CD14-positive monocyte (primary cell): Measurements from ENCODE around the gene SBF2. TPM values are rescaled to one million over a fixed set of nuclear protein-coding genes. Genes with fewer than 3 reads are reported as not detected.
A peak's percentile ranks its signal among the peaks of the same experiment; 100 is the strongest.

Experiments used
- DNase-seq, 3 donors: peaks; one replicate each; pipeline ENCODE4 v3.0.0-alpha.2; 2011 to 2022
- H2AFZ ChIP-seq: 2 replicates; pipeline ENCODE4 v1.6.0; 2012; ENCODE audit warnings: mild to moderate bottlenecking, low read depth, low read length, inconsistent platforms; ENCODE audit not compliant: insufficient read depth, poor library complexity, severe bottlenecking
- H3K27ac ChIP-seq, 2 donors: 1 replicate in 1 of 2; 2 replicates in 1 of 2; pipeline ENCODE4 v1.5.1; 2012 to 2013; ENCODE audit warnings: low read length in 2 of 2, control low read depth in 1 of 2, inconsistent platforms in 1 of 2, low read depth in 1 of 2, mild to moderate bottlenecking in 1 of 2
- H3K27me3 ChIP-seq, 2 donors: one replicate each; pipeline versions ENCODE4 v1.6.0 to v1.6.1; 2011 to 2013; ENCODE audit warnings: low read length in 2 of 2; ENCODE audit not compliant: control insufficient read depth in 2 of 2, insufficient read depth in 2 of 2
- H3K36me3 ChIP-seq, 2 donors: replicated peaks in 1 of 2; 1 replicate in 1 of 2; 2 replicates in 1 of 2; pipeline versions ENCODE4 v1.5.1 to v1.6.1; 2012 to 2013; ENCODE audit warnings: low read length in 2 of 2, control low read depth in 1 of 2, inconsistent platforms in 1 of 2, mild to moderate bottlenecking in 1 of 2; ENCODE audit not compliant: insufficient read depth in 2 of 2, control insufficient read depth in 1 of 2
- H3K4me1 ChIP-seq, 2 donors: 1 replicate in 1 of 2; 2 replicates in 1 of 2; pipeline versions ENCODE4 v1.5.1 to v1.6.1; 2012 to 2013; ENCODE audit warnings: low read length in 2 of 2, control low read depth in 1 of 2, inconsistent platforms in 1 of 2, mild to moderate bottlenecking in 1 of 2, moderate library complexity in 1 of 2; ENCODE audit not compliant: insufficient read depth in 2 of 2, control insufficient read depth in 1 of 2
- H3K4me2 ChIP-seq: replicated peaks from 2 replicates; pipeline ENCODE3; 2012; ENCODE audit warnings: low read length, moderate library complexity, mild to moderate bottlenecking; ENCODE audit not compliant: poor library complexity, severe bottlenecking; ENCODE audit errors: extremely low read depth
- H3K4me3 ChIP-seq, 3 experiments: fragments of 200-600 bp in 1 of 3; sonication (generic) in 1 of 3; replicated peaks in 1 of 3; 1 replicate in 2 of 3; 2 replicates in 1 of 3; pipeline ENCODE4 v1.5.1; 2011 to 2013; ENCODE audit warnings: low read length in 3 of 3, mild to moderate bottlenecking in 3 of 3, control low read depth in 2 of 3, low read depth in 2 of 3, inconsistent platforms in 1 of 3, moderate library complexity in 1 of 3
- H3K79me2 ChIP-seq: 2 replicates; pipeline ENCODE4 v1.6.0; 2012; ENCODE audit warnings: mild to moderate bottlenecking, control low read depth, inconsistent platforms, low read length, moderate library complexity; ENCODE audit not compliant: insufficient read depth
- H3K9ac ChIP-seq: 2 replicates; pipeline ENCODE4 v1.6.0; 2017; ENCODE audit warnings: low read length, mild to moderate bottlenecking; ENCODE audit not compliant: insufficient read depth, poor library complexity, severe bottlenecking
- H3K9me3 ChIP-seq, 2 donors: replicated peaks in 1 of 2; 1 replicate in 1 of 2; 2 replicates in 1 of 2; pipeline versions ENCODE4 v1.5.1 to v1.6.1; 2012 to 2013; ENCODE audit warnings: low read length in 2 of 2, control low read depth in 1 of 2; ENCODE audit not compliant: control insufficient read depth in 1 of 2, insufficient read depth in 1 of 2
- H4K20me1 ChIP-seq: 2 replicates; pipeline ENCODE4 v1.6.0; 2012; ENCODE audit warnings: mild to moderate bottlenecking, low read length, control low read depth, moderate library complexity; ENCODE audit not compliant: insufficient read depth
- H3K27ac Mint-ChIP-seq, 7 donors: one replicate each; pipeline ENCODE4 v1.8.0; 2020; ENCODE audit warnings: mild to moderate bottlenecking in 7 of 7, mixed read lengths in 7 of 7, moderate library complexity in 6 of 7, inconsistent platforms in 2 of 7
- H3K27me3 Mint-ChIP-seq, 3 donors: one replicate each; pipeline ENCODE4 v1.8.0; 2021 to 2022; ENCODE audit warnings: low read depth in 3 of 3, mild to moderate bottlenecking in 3 of 3, mixed read lengths in 3 of 3, moderate library complexity in 3 of 3, inconsistent platforms in 1 of 3
- H3K36me3 Mint-ChIP-seq, 2 donors: one replicate each; pipeline ENCODE4 v1.8.0; 2020; ENCODE audit warnings: mixed read lengths in 2 of 2, inconsistent platforms in 1 of 2, mild to moderate bottlenecking in 1 of 2
- H3K4me1 Mint-ChIP-seq: one replicate; pipeline ENCODE4 v1.8.0; 2020; ENCODE audit warnings: mild to moderate bottlenecking, mixed read lengths
- H3K4me3 Mint-ChIP-seq, 2 donors: one replicate each; pipeline ENCODE4 v1.8.0; 2020; ENCODE audit warnings: mild to moderate bottlenecking in 2 of 2, mixed read lengths in 2 of 2, moderate library complexity in 1 of 2
- H3K9me3 Mint-ChIP-seq, 7 donors: one replicate each; pipeline ENCODE4 v1.8.0; 2020 to 2022; ENCODE audit warnings: mixed read lengths in 7 of 7, mild to moderate bottlenecking in 6 of 7, moderate library complexity in 6 of 7, inconsistent platforms in 2 of 7
- CTCF ChIP-seq: fragments of 200-600 bp; IDR thresholded peaks from one replicate; pipeline ENCODE4 v1.8.0; 2022; ENCODE audit warnings: antibody characterized with exemption, mild to moderate bottlenecking
- WGBS: methylation state at CpG from one replicate; pipeline ENCODE4 v1.1.5; 2013; ENCODE audit warnings: missing lambda C conversion rate; ENCODE audit not compliant: insufficient coverage; 5-methylcytosine and 5-hydroxymethylcytosine counted together
- intact Hi-C, 2 donors: fragments of 100-400 bp; cut with micrococcal nuclease; formaldehyde crosslinking; loops; one replicate each; pipeline versions ENCODE4 v1.15.0 to v1.15.1; 2023
- polyA plus RNA-seq, 3 donors: library from polyadenylated mRNA; depleted of rRNA in 1 of 3; unstranded in 2 of 3; stranded (reverse) in 1 of 3; fragments of 300-500 nt in 2 of 3; fragments of >200 nt in 1 of 3; fragmentation: Illumina TruSeq in 2 of 3; gene quantifications; 1 replicate in 2 of 3; 2 replicates in 1 of 3; pipeline ENCODE4 v1.2.3, GENCODE V29; 2012 to 2021

The SBF2 gene
- polyA plus RNA-seq, 3 donors: 8.9 to 30.7 (median 16.4) TPM

- Mint-ChIP-seq H3K4me3 (no peak overlapping the region), H3K27ac (no peak overlapping the region), H3K36me3 (peaks cover 46 to 68% of the 10 kb centered on the region in 2 donors), H3K9me3 (peaks cover 0 to 2% (median 0%) of the 10 kb centered on the region in 7 donors), H3K4me1 (peaks cover 30% of the 10 kb centered on the region), H3K27me3 (no peaks in the 10 kb centered on the region)
- H3K36me3 ChIP-seq: peaks cover 33 to 56% of the 10 kb centered on the region in 2 donors
- no peak for DNase-seq
- H3K9ac ChIP-seq: no peak overlapping the region
- H2AFZ ChIP-seq: no peak overlapping the region
- H3K79me2 ChIP-seq: no peaks in the 10 kb centered on the region
- WGBS: 100% methylated on average over 1 of the region's 6 CpGs
- H3K4me1 ChIP-seq: peaks cover 13 to 23% of the 10 kb centered on the region in 2 donors
- no peak for TF ChIP-seq CTCF
- H4K20me1 ChIP-seq: peaks cover 10% of the 10 kb centered on the region
- H3K4me2 ChIP-seq: no peak overlapping the region
- H3K27me3 ChIP-seq: no peaks in the 10 kb centered on the region
- H3K4me3 ChIP-seq: no peak overlapping the region
- H3K9me3 ChIP-seq: no peaks in the 10 kb centered on the region
- intact Hi-C loops: loop anchor here in 1 of 2 donors (10.0 kb wide), 1 partner anchor 206 kb away; no protein-coding TSS in a partner anchor
- H3K27ac ChIP-seq: no peak overlapping the region
These were observed 552.8 kb downstream of the SBF2 start for GRCh38 chr11:9741260-9741659.

- no peak overlapping the region for H3K4me3 Mint-ChIP-seq
- 98% methylated on average over 5 of the region's 12 CpGs for WGBS
These were observed 553.7 kb downstream of the SBF2 start for GRCh38 chr11:9740202-9740883.

More at GRCh38 chr11:9740202-9740883, 553.7 kb downstream of the SBF2 start:
- intact Hi-C loops: loop anchor here in 1 of 2 donors (10.0 kb wide), 1 partner anchor 206 kb away; no protein-coding TSS in a partner anchor
- Histone ChIP-seq H3K36me3 (peaks cover 36 to 65% of the 10 kb centered on the region in 2 donors), H3K4me1 (peaks cover 4 to 14% of the 10 kb centered on the region in 2 donors), H4K20me1 (peaks cover 4% of the 10 kb centered on the region), H3K27ac (peak overlapping the region in 1 of 2 donors; percentile 21), H3K4me2 (no peak overlapping the region), H3K4me3 (no peak overlapping the region), H2AFZ (no peak overlapping the region), H3K79me2 (no peaks in the 10 kb centered on the region), H3K27me3 (no peaks in the 10 kb centered on the region), H3K9me3 (no peaks in the 10 kb centered on the region), H3K9ac (no peak overlapping the region)
- no peak for TF ChIP-seq CTCF
- Mint-ChIP-seq H3K36me3 (peaks cover 49 to 73% of the 10 kb centered on the region in 2 donors), H3K27me3 (no peaks in the 10 kb centered on the region), H3K27ac (peak overlapping the region in 1 of 7 donors; percentile 60), H3K9me3 (peaks cover 0 to 11% (median 4%) of the 10 kb centered on the region in 7 donors), H3K4me1 (peaks cover 21% of the 10 kb centered on the region)
- no peak for DNase-seq
